Forelimb muscle (tissue), 1 donor: ENCODE measurements around the gene BRSK2. TPM values are rescaled to one million over a fixed set of nuclear protein-coding genes. Genes with fewer than 3 reads are reported as not detected.

Experiments
- DNase-seq: peaks from one replicate; pipeline ENCODE4 v3.0.0-alpha.2; 2013; ENCODE audit warnings: low read depth
- polyA plus RNA-seq: library from polyadenylated mRNA; unstranded; fragments of 120-200 nt; gene quantifications from one replicate; pipeline ENCODE4 v1.2.1, GENCODE V29; 2013; ENCODE audit not compliant: insufficient read length

BRSK2 gene
- polyA plus RNA-seq, 1 donor: 1.2 TPM

DNA sequence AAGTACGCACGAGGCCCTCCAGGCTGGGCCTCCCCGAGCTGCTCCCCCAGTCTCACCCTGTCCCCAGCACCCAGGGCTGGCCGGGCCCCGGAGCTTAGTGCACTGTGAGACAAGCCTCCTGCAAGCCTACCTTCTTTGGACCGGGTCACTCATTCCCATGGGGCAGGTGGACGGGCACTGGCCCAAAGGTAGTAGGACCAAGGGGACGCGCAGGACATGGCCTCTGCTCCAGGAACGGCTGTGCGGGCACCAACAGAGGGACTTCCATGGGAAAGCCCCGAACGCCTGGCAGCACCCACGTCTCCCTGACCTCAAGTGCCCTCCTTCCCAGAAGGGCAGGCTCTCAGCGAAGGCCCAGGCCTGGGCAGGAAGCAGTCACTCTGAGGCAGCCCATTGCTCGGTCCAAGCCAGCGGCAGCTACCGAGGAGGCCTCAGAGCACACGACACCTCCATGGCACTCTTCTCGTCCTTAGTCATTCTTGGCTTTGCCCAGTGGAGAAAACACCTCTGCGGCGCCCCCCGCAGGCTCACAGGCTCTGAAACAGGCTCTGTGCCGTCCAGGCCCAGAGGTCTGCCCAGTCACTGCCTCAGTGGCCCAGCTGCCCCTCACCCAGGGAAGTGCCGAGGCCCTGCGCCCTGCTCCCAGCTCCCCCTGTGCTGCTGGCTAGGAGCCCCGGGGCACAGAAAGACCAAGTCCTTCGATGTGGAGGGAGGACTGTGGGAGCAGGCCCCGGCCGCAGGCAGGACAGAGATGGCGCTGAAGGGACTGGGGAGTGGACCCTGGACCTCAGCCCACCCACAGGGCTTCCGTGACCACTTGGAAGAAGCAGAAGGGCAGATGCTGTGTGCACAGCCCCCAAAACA is 93.1 kb downstream of the BRSK2 start:
- no peak for DNase-seq

DNA sequence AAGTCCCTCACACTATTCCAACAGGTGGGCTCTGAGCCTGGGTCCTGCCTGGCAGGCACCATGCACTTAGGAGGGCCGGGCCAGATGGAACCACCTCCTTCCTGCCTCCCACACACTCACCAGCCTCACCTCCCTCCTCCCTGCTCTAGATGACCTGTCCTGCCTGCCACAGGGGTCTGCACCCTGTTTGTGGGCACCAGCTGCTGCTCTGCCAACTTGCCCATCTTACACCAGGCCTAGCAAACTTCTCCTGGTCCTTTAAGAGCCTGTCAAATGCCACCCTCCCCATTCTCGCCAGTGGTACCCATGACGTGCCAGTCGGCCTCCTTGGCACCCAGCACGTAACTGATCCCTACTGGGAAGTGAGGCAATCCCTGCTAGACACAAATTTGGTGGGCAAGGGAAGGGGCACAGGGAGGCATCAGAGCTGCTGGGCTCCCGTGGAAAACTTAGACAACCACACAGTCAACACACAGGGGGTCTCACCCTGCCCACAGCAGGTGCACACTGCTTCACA is 93.8 kb downstream of the BRSK2 start:
- no peak for DNase-seq

DNA sequence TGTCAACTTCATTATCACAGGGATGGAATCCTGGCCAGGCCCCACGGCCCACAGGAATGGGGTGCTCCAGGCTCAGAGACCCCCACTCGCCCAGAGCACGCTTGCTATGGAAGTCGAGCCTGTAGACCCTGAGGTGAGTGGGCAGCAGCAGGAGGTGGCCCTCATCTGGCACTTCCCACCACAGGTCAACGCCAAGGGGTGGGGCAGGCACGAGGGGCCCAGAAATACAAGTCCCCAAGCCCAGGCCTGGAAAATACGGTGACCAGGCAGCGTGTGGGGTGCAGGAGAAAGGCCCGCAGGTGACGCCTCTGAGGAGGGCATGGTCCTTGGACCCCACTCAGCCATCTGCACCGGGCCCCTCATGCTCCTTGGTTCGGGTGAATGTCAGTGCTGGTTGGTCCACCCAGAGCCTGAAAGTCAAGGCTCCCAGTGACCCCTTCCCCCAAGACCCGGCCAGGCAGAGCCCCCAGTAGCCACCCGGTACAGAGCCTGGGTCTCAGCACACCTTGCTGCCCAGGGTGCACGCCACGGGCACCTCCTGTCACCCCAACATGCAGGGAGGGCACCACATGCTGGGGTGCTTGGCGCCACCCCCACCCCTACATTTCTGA is 94.4 kb downstream of the BRSK2 start:
- no peak for DNase-seq

DNA sequence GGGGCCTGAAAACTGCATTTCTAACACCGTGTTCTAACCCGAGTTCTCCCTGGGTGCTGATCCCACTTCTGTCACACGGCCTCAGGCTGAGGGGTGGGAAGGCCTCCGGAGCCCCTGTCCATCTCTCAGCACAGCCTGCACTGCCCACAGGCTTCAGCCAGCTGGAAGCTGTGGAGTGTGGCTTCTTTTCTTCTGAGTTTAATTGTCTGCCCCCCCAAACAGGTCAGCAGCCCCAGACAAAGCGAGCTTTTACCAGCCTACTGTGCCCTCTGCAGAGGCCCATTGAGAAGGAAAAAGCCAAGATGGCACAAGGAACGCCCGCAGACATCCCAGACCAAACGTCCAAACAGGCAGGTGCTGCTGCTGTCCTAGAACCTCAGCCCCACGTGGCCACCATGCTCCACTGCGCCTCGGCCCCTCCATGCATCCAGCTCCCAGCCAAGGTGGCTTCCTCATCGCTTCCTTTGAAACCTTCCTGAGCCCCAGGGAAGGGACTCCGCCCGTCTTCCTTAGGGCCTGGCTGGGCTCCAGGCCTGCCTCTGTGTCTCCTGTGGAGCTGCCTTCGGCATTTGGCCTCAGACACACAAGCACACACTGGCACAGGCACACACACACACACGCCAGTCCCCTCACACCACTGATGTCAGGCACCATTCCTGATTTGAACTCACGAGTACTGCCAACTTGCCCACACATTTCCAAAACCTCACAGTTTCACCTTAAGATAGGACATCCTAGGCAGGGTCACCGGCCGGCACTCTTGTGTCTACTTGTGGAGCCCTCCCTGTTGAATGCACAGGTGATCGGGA is 95.2 kb downstream of the BRSK2 start:
- DNase-seq: no peak

DNA sequence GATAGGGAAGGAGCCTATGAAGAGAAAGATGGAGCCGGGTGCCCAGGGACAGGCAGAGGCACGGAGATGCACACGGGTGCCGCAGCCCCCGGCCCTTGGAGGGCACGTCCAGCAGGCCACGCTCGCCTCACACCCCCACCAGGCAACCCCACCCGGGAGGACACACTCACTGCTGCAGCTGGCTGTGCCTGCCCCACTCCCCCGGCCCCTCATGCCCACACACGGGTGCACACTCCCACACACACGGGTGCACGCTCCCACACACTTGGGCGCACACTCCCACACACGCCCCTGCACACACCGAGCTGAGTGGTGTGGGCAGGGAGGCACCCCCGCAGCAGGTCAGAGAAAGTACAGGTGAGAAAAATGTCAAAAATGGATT is 95.8 kb downstream of the BRSK2 start:
- DNase-seq: no peak

DNA sequence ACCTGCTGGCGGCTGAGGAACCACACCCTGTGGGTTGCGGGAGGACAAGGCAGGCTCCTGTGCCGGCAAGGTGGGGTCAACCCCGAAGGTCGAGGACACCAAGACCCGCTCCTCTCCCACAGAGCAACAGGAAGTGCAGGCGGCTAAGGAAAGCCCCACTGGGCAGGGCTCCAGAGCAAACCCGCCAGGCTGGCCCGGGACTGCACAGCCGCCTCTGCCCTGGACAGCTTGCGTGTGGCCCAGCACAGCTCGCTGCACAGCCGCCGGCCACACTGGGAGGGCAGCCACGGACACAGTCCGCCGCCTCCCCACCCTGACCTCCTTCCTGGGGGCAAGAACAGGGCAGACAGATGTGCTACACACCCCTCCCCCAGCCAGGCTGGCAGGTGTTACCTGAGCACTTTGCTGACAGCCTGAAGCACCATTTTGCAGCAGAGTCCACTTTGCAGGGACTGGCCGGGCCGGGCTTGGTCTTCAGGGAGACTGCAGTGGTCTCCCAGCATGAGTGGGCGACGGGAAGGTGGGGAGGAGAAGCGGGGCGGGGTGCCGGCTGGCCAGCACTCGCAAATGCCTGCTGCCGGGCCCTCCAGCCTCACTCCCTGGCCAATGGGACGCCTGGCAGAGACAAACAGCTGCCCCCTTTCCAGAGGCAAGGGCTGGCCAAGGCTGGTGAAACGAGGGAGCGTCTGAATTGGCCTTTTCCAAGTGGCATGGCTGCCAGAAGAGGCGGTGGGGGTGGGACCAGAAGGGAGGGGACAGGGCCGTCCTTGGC is 96.5 kb downstream of the BRSK2 start, which contains the start of gene MOB2:
Gene MOB2, minus strand, starts transcription at position 726 of the 772 bp plus-strand sequence. Its CDS starts 223 bp downstream, at position 503.
- DNase-seq: no peak

DNA sequence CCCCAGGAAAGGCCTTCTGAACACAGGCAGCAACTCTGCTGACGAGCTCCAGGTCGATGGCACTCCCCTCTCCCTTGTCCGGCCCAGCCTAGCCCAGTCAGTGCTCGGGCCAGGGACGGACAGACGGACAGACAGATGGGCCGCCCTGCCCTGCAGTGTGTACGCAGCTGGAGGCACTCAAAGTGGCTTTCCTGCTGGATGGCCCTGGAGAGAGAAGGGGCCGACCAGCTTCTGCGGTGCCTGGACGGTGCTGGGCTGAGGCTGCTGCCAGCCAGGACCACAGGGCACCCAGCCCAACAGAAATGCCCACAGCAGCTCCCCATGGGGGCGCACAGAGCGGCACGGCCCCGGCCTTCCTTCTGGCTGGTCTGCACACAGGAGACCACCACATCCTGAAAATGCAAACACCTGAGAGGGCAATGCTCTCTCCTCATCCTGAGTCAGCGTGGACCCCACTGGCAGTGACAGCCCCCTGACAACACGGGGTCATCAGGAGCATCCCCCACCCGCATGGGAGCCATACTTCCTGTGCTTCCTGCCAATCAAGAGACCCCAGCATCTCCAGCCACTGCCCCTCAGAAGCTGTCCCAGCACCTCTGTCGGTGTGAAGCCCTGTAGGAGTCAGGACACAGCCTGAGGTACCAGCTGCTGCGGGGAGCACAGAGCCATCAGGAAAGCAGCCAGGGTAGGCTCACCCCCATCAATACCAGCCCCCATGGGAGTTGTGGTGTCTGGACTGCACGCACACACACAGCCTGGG is 97.5 kb downstream of the BRSK2 start:
- no peak for DNase-seq

DNA sequence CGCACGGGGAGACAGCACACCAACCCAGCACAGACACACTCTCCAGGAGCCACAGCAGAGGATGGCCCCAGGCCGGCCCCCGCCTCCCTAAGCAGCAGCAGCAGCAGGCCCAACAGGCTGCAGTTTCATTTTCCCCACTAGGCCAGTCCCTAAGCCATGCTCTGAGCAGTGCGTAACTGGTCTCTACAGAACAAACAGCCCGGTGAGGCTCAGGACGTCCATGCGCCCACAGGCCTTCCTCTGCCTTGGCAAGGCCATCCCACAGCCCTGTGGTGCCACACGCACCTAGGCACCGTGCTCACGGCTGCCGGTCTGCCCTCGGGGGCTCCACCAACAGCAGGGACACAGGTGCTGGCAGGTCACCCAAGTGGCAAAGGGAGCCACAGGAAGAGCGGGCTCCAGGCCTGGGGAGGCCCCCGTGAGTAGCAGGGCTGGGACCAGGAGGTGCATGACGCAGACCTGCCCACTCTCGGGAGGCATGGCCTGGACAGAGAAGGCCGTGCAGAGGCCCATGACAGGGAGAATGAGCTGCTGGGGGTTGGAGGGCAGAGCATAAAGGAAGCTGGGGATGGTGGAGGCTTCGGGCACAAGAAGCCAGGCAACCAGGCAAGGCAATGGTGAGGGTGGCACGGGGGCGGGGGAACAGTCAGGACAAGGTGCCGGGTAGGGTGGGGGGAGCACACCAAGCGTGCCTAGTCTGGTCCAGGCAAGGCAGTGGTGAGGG is 98.3 kb downstream of the BRSK2 start:
- DNase-seq: no peak

DNA sequence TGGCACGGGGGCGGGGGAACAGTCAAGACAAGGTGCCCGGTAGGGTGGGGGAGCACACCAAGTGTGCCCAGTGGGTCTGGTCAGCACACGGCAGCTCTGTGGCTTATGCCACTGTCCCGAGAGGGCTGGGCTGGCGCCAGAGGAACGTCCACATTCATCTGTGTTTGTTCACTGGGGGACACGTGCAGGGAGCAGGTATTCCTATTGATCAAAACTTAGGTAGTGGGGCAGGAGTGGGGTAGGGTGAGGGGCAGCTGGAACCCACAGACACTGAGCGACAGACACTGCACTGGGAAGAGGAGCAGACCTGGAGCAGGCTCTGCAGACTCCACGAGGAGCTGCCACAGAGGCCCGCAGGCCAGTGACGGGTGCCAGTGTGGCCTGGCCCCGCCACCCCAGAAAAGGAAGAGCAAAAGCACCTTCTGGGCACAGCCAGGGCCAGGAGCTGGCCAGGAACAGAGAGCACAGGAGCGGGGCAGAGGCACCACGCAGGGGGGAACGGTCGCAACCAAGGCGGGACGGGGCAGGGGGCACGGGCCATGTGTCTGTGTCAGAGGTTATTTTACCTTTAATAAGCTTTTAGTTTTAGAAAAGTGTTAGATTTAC is 98.9 kb downstream of the BRSK2 start:
- no peak for DNase-seq

DNA sequence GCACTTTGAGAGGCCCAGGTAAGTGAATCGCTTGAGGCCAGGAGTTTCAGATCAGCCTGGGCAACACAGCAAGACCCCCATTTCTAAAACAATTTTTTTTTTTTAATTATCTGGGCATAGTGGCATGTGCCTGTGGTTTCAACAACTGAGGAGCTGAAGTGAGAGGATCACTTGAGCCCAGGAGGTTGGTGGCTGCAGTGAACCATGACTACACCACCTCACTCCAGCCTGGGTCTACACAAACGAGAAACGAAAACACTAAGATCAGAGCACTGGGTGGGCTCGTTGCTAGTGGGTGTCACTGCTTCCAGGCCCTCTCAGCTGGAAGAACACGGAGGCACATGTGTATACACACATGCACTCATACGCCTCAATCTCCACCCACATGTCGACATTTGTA is 100.9 kb downstream of the BRSK2 start:
- DNase-seq: no peak

DNA sequence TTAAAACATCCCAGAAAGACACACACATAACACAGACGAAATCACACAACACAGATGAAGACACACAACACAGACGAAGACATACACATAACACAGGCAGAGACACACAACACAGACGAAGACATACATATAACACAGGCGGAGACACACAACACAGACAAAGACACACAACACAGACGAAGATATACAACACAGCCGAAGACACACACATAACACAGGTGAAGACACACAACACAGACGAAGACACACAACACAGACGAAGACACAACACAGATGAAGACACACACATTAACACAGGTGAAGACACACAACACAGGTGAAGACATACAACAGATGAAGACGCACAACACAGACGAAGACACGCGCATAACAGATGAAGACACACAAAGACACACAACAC is 101.6 kb downstream of the BRSK2 start:
- no peak for DNase-seq

DNA sequence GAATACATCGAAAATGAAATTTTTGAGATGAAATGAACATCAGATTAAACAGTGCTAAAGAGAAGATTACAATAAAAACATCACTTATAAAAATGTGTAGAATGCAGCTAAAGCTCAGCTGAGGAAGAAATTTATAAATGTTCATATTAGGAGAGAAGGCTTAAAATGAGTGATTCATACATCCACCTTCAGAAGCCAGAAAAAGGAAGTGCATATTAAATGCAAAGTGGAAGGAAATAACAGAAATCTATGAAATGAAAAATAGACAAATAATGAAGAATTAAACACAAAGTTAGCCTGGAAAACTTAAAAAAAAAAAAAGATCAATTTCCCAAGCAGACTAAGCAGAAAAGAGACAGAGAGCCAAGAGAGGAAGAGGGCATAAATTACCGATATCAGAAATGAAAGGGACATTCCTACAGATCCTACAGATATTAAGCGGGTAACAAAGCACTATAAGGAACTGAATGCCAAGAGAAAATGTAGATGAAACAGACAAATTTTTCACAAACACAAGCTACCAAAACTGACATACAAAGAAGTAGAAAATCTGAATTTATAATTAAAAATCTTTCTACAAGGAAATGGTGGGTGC is 104.0 kb downstream of the BRSK2 start:
- DNase-seq: no peak

DNA sequence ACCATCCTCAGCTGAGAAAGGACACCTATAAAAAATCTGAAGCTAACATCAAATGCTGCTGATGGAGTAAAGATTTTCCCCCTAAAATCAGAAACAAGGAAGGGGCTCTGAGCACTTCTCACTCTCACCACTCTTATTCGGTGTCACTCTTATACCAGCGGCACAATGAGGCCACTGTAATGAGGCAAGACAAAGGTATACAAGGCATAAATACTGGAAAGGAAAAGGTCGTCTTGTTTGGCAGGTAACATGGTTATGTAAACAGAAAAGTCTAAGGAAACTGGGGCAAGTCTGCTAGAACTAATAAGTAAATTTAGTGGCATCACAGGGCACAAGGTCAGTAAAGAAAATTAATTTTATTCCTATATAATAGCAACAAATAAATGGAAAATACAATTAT is 104.9 kb downstream of the BRSK2 start:
- DNase-seq: no peak

DNA sequence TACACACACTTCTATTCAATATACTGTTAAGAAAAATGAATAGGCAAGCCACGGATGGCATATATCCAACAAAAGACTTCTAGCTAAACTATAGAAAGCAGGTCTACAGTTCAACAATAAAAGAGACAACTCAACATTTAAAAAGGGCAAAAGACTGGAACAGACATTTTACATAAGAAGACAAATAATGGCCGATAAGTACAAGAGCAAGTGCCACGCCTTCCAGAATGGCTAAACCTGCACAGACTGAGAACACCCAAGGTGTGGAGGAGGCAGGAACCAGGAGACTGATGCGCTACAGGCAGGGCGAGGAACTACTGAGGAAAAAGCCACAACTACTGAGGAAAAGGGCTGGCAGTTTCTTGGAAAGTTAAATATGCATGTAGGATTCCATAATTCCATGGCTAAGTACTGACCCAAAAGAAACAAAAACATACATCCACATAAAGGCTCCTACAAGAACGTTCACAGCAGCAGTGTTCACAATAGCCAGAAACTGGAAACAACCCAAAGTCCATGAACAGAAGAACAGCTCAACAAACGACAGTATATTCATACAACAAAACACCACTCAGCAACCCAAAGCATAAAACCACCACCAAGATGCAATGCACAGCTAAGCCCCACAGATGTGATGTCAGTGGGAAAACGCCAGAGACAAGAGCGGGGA is 106.5 kb downstream of the BRSK2 start:
- no peak for DNase-seq

DNA sequence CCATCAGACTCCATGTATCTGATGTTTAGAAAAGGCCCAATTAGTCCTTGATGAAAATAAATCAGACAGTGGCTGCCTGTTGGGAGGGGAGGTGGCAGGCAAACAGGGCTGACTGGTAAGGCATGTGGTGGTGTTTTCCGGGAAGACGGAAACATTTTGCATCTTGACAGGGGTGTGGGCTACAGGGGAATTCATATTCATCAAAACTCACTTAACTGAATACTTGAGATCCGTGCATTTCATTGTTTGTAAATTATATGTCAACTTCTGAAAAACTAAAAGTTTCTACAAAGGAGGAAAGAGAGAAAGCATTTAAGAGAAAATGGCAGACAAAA is 107.0 kb downstream of the BRSK2 start:
- no peak for DNase-seq

DNA sequence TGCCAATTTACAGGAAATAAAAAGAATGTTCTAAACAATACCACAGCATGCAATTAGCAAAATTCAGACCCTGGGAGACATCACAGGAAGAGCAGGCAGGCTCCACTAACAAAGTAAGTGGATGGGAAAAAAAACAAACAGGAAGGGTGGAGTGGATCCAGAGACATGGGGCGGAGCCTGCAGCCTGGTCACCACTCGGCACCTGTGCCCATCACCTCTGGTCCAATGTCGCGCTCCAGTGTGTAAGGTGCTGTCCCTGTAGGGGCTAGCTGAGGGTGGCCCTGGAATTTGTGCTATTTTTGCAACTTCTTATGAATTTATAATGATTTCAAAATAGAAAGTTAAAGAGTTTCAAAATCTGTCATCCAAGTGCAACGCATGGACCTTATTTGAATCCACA is 107.9 kb downstream of the BRSK2 start:
- no peak for DNase-seq

DNA sequence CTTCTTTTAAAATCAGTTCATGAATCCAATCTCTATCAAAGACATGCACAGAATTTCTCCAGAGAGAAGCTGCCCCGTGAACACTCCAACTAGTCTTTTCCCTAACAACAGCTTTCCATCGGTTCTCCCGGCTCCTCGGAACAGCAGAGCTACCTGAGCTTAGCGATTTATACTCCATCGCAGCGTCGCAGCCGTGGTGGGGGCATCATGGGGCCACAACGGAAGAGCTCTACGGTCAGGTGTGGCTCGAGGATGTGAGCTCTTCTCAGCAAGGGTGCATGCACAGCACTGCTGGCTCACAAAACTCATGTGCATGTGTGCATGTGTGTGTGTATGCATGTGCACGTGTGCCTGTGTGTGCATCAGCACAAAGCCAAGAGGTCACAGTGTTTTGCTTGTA is 108.5 kb downstream of the BRSK2 start:
- DNase-seq: no peak

DNA sequence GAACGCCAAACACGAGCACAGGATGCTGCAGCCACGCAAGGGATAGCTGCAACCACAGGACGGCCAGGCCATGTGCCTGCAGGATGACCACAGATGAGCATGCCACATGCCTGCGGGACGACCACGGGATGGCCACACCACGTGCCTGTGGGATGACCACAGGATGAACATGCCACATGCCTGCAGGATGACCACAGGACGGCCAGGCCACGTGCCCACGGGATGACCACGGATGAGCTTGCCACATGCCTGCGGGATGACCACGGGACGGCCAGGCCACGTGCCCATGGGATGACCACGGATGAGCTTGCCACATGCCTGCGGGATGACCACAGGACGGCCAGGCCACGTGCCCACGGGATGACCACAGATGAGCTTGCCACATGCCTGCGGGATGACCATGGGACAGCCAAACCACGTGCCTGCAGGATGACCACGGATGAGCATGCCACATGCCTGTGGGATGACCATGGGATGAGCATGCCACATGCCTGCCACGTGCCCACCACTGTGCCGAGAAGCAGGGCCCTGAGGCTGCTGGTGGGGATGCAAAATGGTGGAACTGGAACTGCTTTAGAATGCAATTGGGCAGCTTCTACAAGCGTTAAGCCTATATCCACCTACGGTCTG is 109.6 kb downstream of the BRSK2 start:
- no peak for DNase-seq
